ENCODE data around the gene SCAF8.

GRCh38 chr6:154865291-154865690 lies 132.1 kb downstream of the SCAF8 start:
- no peak for TF ChIP-seq CTCF (IDR thresholded peaks at IDR 0.05)
- no peak for TF ChIP-seq POLR2AphosphoS5 (IDR thresholded peaks at IDR 0.05)
- no peak for TF ChIP-seq POLR2A (IDR thresholded peaks at IDR 0.05)
